HG03558 (cell line): ENCODE results near the gene CMTM4.
"Not testable (repeated sequence)": the region's sequence is repeated elsewhere in the genome, so short reads cannot be mapped to it uniquely, and the experiment has no call there.

Experiments
- ATAC-seq: cut with Tn5 transposase; IDR thresholded peaks from one replicate; pipeline ENCODE4 v1.9.1; 2021; ENCODE audit warnings: moderate number of reproducible peaks; ENCODE audit not compliant: unreplicated experiment; ENCODE audit errors: extremely low read depth

Gene CMTM4

DNA sequence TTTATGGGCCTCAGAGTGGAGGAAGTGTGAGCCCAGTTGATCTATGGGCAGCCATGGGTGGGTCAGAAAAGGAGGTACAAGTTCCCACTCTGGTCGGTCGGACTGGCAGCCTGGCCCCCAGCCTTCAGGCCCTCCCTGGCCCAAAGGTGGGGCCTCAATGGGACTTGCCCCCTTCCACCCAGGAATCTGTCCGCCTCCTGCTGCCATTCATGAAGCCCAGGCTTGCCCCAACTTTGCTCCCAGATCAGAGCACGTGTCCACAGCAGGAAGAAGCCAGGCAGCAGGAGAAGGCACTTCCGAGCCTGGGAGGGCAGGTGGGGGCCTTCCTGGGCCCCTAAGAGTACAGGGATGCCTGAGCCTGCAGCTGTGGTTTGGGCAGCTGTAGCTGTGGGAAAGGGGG is 95.1 kb downstream of the CMTM4 start:
- no peak for ATAC-seq

DNA sequence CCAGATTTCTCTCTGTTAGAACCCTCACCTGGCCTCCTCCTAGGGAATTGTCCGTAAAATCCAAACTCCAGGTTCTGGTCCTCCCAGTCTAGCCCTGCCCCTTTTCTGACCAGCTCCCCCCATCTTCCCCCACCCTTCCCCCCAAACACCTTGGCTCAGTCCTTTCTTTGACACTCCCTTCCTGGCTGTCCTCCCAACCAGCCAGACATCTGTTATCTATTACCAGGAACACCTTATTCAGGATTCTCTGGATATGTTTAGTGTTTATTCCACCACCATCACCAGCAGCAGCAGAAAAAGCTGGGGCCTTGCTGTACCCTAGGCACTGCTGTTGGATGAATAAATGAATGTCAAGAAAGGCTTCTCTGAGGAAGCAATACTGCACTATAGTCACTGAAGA is 96.1 kb downstream of the CMTM4 start:
- ATAC-seq, result no peak

DNA sequence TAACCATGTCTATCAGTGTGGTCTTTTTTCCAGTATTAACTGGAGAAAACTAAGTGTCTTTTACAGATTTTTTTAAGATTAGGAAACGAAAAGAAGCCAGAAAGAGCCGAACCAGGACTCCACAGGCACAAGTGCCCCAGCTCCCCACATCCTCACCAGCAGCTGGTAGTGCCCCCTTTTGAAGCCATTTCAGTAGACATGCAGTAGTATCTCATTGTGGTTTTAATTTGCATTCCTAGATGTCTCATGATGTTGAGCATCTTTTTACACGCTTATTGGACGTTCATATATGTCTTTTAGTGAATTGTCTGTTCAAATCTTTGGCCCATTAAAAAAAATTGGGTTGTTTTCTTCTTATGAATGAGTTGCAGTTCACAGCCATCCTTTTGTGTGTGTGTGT is 96.8 kb downstream of the CMTM4 start:
- no peak for ATAC-seq

DNA sequence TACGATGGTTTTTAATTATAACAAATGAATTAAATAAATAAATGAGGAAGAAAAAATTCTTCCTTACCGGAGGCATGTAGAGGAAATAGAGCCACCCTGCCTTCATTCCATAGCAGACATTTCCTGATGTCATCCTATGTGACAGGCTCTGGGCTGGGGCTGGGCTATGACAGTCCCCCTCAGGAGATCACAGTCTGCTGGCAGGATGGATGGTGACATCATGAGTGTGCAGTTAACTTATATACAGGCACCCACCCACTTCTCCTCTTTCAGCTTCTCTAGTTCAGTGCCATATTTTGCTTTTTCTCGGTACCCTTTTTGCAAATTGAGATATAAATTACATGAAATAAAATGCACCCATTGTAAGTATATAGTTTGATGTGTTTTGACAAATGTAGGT is 98.4 kb downstream of the CMTM4 start:
- no peak for ATAC-seq

DNA sequence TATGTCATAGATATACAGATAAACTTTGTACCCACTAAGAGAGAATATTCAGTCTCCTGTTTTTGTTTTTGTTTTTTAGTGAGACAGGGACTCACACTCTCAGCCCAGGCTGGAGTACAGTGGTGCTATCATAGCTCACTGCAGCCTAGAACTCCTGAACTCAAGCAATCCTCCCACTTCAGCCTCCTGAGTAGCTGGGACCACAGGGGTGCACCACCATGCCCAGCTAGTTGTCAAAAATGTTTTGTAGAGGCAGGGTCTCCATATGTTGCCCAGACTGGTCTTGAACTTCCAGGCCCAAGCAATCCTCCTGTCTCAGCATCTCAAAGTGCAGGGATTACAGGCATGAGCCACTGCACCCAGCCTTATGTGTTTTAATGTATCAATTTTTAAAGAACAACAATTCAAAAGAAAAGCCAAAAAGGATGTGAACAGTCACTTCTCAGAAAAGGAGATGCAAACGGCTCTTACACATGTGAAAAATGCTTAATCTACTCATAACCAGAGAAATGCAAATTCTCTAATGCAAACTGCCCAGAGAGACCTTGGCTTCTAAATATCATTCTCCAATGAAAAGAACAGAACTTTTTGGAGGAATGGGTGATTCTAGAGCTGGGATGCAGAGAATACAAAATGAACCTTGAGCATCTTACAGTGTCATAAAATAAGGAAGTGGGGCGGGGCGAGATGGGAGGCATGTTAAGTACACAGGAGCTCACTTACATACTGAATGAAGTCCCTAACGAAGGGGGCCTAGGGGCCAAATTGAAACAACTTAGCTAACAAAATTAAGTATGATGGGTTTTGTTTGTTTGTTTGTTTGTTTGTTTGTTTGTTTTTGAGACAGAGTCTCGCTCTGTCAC is 99.3 kb downstream of the CMTM4 start:
- ATAC-seq, result no peak

DNA sequence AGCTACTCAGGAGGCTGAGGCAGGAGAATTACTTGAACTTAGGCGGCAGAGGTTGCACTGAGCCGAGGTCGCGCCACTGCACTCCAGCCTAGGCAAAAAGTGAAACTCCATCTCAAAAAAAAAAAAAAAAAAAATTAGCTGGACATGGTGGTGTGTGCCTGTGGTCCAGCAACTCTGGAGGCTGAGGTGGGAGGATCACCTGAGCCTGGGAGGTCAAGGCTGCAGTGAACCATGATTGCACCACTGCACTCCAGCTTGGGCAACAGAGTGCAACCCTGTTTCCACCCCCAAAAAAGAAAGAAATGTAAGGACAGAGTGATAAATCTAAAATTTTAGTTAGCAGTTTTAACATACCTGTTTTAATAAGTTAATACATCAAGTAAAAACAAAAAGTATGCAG is 100.0 kb downstream of the CMTM4 start:
- ATAC-seq, result not testable (repeated sequence)

DNA sequence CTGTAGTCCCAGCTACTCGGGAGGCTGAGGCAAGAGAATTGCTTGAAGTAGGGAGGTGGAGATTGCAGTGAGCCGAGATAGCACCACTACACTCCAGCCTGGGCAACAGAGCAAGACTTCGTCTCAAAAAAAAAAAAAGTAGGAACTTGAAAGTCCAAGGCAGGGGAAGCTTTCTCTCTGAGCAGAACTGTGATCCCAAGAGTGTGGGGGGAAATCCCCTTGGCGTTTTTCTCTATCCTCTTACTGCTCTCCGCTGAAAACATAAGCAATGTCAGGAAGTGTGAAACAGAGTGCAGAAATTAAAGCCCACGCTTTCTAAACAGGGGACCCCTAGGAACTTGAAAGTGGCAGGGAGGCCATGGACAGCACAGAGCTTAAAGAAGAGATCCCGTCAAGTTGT is 101.8 kb downstream of the CMTM4 start:
- ATAC-seq, result no peak

DNA sequence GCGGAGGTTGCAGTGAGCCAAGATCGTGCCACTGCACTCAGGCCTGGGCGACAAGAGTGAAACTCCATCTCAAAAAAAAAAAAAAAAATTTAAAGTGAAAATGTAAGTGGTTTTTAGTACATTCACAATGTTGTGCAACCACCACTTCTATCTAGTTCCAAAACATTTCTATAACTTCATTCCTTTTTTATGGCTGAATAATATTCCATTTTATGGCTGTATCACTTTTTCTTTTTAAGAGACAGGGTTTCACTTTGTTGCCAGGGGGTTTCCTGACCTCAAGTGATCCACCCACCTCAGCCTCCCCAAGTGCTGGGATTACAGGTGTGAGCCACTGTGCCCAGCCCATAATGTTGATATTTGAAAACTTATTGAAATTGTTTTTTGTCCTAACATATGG is 103.7 kb downstream of the CMTM4 start:
- no peak for ATAC-seq

DNA sequence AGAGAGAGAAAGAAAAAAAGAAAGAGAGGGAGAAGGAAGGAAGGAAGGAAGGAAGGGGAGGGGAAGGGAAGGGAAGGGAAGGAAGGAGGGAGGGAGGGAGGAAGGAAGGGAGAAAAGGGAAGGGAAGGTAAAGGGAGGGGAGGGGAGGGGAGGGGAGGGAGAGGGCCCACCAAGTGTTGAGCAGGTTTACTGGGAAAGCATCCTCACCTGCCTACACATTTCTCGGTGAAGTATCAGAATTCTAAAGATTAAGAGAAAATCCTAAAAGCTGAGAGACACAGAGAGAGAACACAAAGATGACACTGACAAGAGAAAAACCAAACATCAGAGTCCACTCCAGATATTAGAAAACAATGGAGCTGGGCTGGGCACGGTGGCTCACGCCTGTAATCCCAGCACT is 104.3 kb downstream of the CMTM4 start:
- ATAC-seq, result no peak

DNA sequence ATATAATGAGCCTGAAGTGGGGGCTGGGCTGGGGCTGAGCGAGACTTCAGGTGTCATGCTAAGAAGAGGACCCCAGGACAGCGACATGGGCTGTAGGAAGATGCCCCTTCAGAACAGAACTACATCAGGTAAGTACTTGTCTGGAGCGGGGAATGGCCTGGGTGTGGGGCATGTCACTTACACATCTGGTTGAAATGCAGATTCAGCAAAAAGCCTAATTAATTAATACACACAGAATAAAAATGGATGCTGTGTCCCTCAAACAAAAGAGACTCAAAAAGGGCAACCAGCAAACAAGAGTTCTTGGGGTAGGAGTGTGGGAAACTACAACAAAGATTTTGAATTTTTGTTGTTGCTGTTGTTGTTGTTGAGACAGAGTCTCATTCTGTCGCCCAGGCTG is 105.5 kb downstream of the CMTM4 start:
- ATAC-seq, result no peak

DNA sequence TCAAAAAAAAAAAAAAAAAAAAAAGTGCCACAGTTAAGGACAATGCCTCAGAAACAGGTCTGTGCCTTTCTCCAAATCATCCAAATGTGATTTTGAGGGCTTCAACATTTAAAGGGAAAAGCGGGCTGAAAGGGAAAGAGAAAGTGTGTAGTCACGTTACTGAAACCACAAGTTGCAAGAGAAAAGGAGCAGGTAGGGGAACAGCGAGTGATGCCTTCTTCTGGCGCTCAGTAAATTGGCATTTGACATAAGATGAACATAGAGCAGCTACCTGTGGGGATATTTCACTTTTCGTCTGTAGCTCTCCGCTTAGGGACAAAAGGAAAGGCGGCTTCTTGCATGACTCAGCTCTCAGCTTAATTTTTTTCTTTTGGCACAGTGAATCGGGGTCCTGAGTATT is 106.2 kb downstream of the CMTM4 start:
- ATAC-seq, result no peak

DNA sequence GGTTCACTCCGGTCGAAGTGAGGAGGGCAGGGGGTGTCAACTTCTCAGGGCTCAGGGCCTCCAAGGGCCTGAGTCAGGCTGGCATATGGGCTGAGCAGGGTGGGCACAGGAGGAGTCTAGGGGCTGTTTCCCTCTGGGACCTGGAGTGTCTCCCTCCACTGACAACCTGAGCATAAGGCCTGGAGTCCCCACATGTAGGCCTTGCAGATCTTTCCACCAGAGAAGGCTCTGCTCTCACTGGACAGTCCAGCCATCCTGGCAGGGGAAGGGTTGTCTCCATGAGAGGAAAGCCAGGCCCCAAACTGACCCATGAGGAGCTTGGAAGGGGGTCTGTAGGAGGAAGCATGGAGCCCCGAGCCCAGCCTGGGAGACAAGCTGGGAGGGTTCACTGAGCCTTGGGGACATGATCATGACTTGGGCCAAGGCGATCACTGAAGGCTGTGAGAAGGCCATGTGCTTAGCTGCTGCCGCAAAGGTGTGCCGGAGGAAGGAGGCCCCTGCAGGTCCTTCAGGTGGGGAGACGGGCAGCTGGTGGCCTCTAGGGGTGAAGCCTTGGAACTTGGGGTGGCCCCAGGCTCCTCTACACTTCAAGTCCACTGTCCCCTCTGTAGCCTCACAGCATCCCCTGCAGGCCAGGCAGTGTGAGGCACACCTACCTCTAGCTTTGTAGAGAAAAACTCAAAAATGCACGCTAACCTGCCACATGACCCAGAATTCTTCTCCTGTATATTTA is 107.4 kb downstream of the CMTM4 start:
- no peak for ATAC-seq

DNA sequence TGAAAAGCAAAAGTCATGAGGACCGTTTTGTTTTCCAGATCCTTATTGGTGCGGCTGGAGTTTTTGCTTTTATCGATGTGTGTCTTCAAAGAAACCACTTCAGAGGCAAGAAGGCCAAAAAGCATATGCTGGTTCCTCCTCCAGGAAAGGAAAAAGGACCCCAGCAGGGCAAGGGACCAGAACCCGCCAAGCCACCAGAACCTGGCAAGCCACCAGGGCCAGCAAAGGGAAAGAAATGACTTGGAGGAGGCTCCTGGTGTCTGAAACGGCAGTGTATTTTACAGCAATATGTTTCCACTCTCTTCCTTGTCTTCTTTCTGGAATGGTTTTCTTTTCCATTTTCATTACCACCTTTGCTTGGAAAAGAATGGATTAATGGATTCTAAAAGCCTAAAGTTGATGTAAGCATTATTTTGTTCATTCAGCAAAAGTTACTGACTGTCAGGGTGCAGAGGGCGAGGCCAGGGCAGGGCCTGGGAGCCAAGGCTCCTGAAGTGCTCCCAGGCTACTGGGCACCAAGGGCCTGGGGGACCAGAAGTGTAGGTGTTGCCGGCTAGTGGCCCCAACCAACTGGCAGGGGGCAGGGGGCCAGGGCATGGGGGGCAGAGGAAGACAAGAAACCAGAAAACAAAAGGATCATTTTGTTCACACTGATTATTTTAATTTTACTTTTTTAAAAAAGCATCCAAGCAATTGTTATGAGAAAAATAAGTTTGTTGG is 108.5 kb downstream of the CMTM4 start:
- no peak for ATAC-seq

DNA sequence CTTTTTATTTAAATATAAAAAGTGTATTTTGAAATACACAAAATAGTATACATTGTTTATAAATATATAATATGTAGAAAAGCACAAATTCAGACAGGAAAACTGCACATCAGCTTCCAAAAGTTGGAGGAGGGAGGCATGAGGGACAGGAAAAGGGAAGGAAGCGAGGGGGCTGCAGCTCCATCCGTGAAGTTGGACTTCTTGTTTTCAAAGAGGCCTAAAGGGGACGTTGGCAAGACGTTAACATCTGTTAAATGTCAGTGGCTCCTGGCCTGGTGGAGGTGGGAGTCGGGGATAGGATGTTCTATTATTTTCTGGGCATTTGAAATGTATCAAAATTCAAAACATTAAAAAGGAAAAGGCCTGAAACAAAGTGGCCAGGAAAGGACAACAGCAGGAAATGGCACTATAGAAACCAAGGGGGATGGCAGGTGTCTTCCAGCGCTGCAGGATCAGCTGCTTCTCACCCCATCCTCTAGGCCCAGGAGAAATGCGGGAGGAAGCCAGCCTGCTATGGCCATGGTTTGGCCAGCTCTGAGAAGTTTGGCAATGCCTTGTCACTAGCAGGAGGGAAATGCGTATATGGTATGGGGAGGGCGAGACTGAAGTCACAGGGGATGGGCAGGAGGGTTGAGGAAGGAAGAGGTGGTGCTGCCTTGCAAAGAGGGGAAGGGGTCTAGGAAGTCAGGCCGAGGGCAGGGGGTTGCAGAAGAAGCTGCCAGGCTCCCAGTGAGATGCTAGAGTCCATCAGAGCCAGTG is 110.9 kb downstream of the CMTM4 start:
- ATAC-seq, result no peak

DNA sequence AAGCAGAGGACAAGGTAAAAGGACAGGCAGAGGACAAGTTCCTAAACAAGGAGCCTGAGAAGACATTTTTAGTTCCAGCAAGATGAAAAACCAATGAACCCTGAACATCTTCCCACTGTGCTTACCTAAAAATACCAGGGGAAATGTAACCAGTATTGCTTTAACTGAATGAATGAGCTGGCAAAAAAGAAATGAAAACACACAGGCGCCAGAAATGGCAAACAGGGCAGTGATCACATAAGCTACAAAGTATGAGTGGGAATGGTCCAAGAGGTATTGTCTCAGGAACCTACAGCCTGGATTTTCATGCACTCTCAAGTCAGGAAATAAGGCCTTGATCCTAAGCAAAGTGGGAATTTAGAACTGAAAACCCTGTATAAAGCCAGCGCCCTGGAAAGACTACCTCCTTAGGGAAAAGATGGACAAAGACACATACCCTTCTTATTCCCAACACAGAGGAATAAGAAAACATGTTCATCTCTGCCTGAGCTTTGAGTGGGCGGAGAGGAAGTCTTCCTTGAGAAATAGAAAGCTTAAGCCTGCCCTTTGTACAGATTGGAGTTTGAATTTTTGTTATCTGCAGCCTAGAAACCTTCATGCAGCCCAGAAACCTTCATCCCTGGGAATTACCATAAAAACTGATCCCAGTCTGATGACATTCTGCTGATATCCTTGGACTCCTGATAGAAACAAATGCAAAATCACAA is 115.1 kb downstream of the CMTM4 start:
- ATAC-seq, result no peak

DNA sequence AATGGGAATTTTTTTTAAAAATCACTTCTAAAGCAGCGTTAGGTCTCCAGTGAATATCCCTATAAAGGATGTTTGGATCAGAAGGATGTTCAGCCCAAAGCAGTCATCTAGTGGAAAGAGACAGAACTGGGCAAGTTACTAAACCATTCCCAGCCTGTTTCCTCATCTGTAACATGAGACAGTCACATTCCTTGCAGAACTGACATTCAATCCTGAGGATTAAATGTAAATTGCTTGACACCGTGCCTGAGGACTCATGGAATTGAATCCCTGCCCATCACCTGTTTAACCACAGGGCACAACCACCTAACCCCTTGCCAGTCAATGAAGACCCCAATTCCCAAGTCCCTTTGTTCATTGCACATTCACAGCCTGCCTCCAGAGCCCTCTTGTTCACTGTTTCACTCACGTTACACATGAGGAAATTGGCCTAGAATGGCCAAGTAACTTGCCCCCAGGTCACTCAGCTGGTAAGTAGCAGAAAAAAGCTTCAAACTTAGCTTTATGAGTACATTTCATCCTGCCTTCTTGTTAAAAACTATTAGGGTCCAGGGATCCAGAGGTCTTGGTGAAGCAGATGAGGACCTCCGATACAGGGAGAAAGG is 115.8 kb downstream of the CMTM4 start:
- no peak for ATAC-seq

DNA sequence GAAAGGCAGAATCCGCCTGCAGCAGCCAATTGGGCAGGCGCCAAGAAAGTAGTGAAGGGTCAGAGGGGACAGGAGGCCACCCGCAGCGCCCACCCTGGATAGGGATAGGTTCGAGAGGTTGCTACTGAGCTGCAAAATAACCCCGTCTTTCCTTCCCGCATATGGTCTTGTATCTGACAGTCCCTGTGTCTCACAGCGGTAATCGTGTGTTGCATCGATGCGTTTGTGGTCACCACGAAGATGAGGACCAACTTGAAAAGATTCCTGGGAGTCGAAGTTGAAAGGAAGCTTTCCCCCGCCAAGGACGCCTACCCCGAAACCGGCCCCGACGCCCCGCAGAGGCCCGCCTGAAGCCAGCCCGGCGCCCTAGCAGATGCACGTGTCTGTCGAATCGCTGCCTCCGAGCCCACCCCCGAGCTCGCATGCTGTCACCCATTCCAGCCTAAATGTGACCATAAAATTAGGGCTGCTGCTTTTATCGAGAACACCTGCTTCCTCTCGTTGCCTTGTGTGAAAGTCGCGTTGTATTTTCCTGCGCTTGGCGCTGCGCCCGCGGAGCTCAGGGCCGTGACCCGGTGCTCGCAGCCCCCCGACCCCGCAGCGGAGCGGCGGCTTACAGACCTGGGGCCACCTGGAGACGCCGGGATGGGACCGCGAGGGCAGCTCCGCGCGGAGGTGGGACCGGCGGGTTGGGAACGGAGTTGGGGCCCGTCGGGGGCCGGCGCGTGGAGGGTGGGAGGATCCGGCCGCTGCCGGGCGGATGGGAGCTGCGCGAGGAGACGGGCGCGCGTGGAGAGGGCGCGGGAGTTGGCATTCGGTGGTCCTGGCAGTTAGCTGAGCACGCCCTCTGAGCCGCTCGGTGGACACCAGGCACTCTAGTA is 117.7 kb downstream of the CMTM4 start, which contains the start of gene CMTM2:
Gene CMTM2 (plus strand): TSS at position 813 of the 881 bp plus-strand sequence. CDS start 145 bp downstream, outside the sequence.
- no peak for ATAC-seq

DNA sequence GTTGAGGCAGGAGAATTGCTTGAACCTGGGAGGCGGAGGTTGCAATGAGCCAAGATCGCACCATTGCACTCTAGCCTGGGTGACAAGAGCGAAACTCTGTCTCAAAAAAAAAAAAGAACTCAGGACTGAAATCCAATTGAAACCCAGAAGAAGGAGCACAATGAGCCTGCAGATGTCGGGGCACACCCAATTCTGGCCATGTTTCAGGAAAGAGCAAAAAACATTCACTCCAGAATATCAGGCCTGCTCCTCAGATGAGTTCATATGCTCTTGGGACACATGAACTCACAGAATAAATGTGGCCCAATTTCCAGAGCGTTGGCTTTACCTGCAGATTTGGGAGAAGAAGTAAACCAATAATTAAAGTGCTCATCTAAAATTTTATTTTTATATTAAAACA is 120.2 kb downstream of the CMTM4 start:
- no peak for ATAC-seq
